ENCODE data around the gene DGKB. TPM values are rescaled to one million over a fixed set of nuclear protein-coding genes. Genes with fewer than 3 reads are reported as not detected.

Gene DGKB
- polyA plus RNA-seq, 1 of the 3 experiments (the other 2 are of a cell fraction): 2.1 TPM

GRCh38 chr7:14622559-14622958, 280.0 kb downstream of the DGKB start:
- CTCF ChIA-PET: interaction anchor here (1.5 kb wide), 1 partner anchor 69 kb away, joined by 4 read pairs; no protein-coding TSS in a partner anchor
- no peak overlapping the region for H3K4me2 ChIP-seq
- TF ChIP-seq EZH2phosphoT487 (IDR thresholded peaks at IDR 0.05; ENCODE audit: borderline replicate concordance, low read depth) (no peak), JUND (IDR thresholded peaks at IDR 0.05) (no peak), GATA2 (CRISPR knock-in tag; IDR thresholded peaks at IDR 0.05) (no peak), TAF1 (IDR thresholded peaks at IDR 0.05; ENCODE audit: borderline replicate concordance, low read depth, low read length) (no peak), RXRA (IDR thresholded peaks at IDR 0.05; ENCODE audit: borderline replicate concordance, low read depth) (no peak), FOXM1 (IDR thresholded peaks at IDR 0.05; ENCODE audit: low read depth) (no peak), EP300 (IDR thresholded peaks at IDR 0.05; ENCODE audit: borderline replicate concordance in 1 of 2, low read depth in 1 of 2, low read length in 1 of 2) (no peak), ELF1 (IDR thresholded peaks at IDR 0.05) (no peak), RAD21 (IDR thresholded peaks at IDR 0.05; ENCODE audit: low read length) (no peak), PBX3 (IDR thresholded peaks at IDR 0.05) (no peak), POLR2AphosphoS5 (IDR thresholded peaks at IDR 0.05; ENCODE audit: low read depth, low read length) (no peak), YY1 (IDR thresholded peaks at IDR 0.05; ENCODE audit: low read depth) (no peak), ZBTB33 (IDR thresholded peaks at IDR 0.05; ENCODE audit: borderline replicate concordance, low read depth) (no peak), RCOR1 (IDR thresholded peaks at IDR 0.05; ENCODE audit: low read length) (no peak), IRF3 (IDR thresholded peaks at IDR 0.05; ENCODE audit: low read depth, low read length) (no peak), FOXJ3 (CRISPR knock-in tag; IDR thresholded peaks at IDR 0.05) (no peak), RFX5 (IDR thresholded peaks at IDR 0.05; ENCODE audit: low read length) (no peak), NRF1 (IDR thresholded peaks at IDR 0.05; ENCODE audit: low read depth, low read length) (no peak), GABPA (IDR thresholded peaks at IDR 0.05; ENCODE audit: low read depth) (no peak), FOSL2 (IDR thresholded peaks at IDR 0.05; ENCODE audit: borderline replicate concordance, low read depth) (no peak)
- H3K79me2 ChIP-seq (ENCODE audit: insufficient read depth): no peaks in the 10 kb centered on the region
- H3K9me2 ChIP-seq: no peaks in the 10 kb centered on the region
- no peaks in the 10 kb centered on the region for H3K9me3 ChIP-seq
- H3K27me3 ChIP-seq (ENCODE audit: insufficient read depth): no peaks in the 10 kb centered on the region
- no peaks in the 10 kb centered on the region for H3K4me1 ChIP-seq (ENCODE audit: control insufficient read depth in 1 of 2, insufficient read depth in 2 of 2, low read depth in 1 of 2, low read length in 1 of 2)
- no peak for DNase-seq
- no peaks in the 10 kb centered on the region for H3F3A ChIP-seq (replicated peaks; ENCODE audit: insufficient read depth)
- POLR2A ChIA-PET: no interaction called here
- H4K20me1 ChIP-seq (ENCODE audit: insufficient read depth): no peaks in the 10 kb centered on the region
- H3K4me3 ChIP-seq (ENCODE audit: low read depth in 2 of 2, low read length in 1 of 2): no peak overlapping the region
- H3K36me3 ChIP-seq (replicated peaks in 1 of 2; ENCODE audit: control insufficient read depth in 1 of 2, insufficient read depth in 2 of 2, low read length in 1 of 2): peaks cover 0 to 2% of the 10 kb centered on the region in 2 experiments
- H3K9ac ChIP-seq: no peak overlapping the region
- no peak overlapping the region for H3K27ac ChIP-seq (ENCODE audit: low read depth in 2 of 2, low read length in 1 of 2)
- H2AFZ ChIP-seq (ENCODE audit: low read depth): no peak overlapping the region

All from SK-N-SH (cell line).